Upper lobe of left lung (tissue), 6 donors: ENCODE results near the gene PRKAG2. TPM values are rescaled to one million over a fixed set of nuclear protein-coding genes. Genes with fewer than 3 reads are reported as not detected.
"Not testable (repeated sequence)": the region's sequence is repeated elsewhere in the genome, so short reads cannot be mapped to it uniquely, and the experiment has no call there.

ENCODE experiments used
- ATAC-seq, 2 donors: fragments of 200-7000 bp; cut with Tn5 transposase; one replicate each; pipeline ENCODE4 v1.9.1; 2022; ENCODE audit warnings: mild to moderate bottlenecking in 2 of 2, moderate library complexity in 2 of 2; ENCODE audit not compliant: low FRiP score in 2 of 2
- DNase-seq, 2 donors: peaks; one replicate each; pipeline ENCODE4 v3.0.0-alpha.2; 2019 to 2020
- H3K27ac ChIP-seq, 4 donors: fragments of 200-600 bp; sonication (generic); one replicate each; pipeline ENCODE4 v1.5.1; 2016 to 2019
- H3K27me3 ChIP-seq, 4 donors: fragments of 200-600 bp; sonication (generic); one replicate each; pipeline ENCODE4 v1.5.1; 2017 to 2019
- H3K36me3 ChIP-seq, 4 donors: fragments of 200-600 bp; sonication (generic); one replicate each; pipeline ENCODE4 v1.5.1; 2016 to 2019
- H3K4me1 ChIP-seq, 4 donors: fragments of 200-600 bp; sonication (generic); one replicate each; pipeline ENCODE4 v1.5.1; 2018 to 2019
- H3K4me3 ChIP-seq, 4 donors: fragments of 200-600 bp; sonication (generic); one replicate each; pipeline ENCODE4 v1.5.1; 2017 to 2019; ENCODE audit warnings: mild to moderate bottlenecking in 2 of 4, moderate library complexity in 1 of 4
- H3K9me3 ChIP-seq, 4 donors: fragments of 200-600 bp; sonication (generic); one replicate each; pipeline ENCODE4 v1.5.1; 2018 to 2019
- CTCF ChIP-seq, 6 experiments: fragments of 450-650 bp in 4 of 6; fragments of 200-600 bp in 2 of 6; sonication (generic) in 2 of 6; IDR thresholded peaks; one replicate each; pipeline ENCODE4 v1.5.1; 2016 to 2019; ENCODE audit warnings: antibody characterized with exemption in 6 of 6
- EP300 ChIP-seq, 4 donors: sonication (generic); formaldehyde crosslinking; IDR thresholded peaks; one replicate each; pipeline ENCODE4 v1.5.1; 2017; ENCODE audit warnings: antibody characterized with exemption in 4 of 4, control low read depth in 2 of 4
- POLR2A ChIP-seq, 4 donors: fragments of 450-650 bp; IDR thresholded peaks; one replicate each; pipeline ENCODE4 v1.5.1; 2016 to 2017; ENCODE audit warnings: antibody characterized with exemption in 4 of 4, mild to moderate bottlenecking in 2 of 4
- POLR2AphosphoS5 ChIP-seq, 2 donors: sonication (generic); formaldehyde crosslinking; IDR thresholded peaks; one replicate each; pipeline ENCODE4 v1.5.1; 2017; ENCODE audit warnings: antibody characterized with exemption in 2 of 2
- WGBS, 2 donors: methylation state at CpG; one replicate each; pipeline ENCODE4 v1.1.5; 2017 to 2018; 5-methylcytosine and 5-hydroxymethylcytosine counted together
- total RNA-seq, 6 donors: library from RNA; depleted of rRNA in 4 of 6; stranded (reverse); fragments of >200 nt in 4 of 6; gene quantifications; one replicate each; pipeline versions ENCODE4 v1.1.0 to v1.2.1, GENCODE V29; 2016 to 2021
- donor health status: DM: no; HTN: no; CAD: no; lungs with moderate emphysema.
- donor health status: DM: no; HTN: yes; CAD: no; lungs with severe emphysema.

Gene PRKAG2
- total RNA-seq, 6 donors from 2014 or later, result 20.6 to 68.1 (median 29.6) TPM

DNA sequence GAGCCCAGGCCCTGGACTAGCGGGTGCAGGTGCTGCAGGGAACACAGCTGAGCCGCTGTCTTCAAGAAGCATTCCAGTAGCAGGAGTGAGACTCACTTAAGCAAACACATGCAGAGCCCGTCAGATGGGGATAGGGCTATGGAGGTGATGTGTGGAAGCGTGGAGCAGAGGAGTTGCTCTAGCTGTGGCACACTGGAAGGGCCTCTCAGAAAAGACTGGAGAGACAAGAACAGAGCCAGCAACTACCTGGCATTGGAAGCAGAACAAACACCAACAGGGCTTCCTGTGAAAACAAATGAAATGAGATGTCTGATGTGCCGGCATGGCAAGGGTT, 41.6 kb upstream of the PRKAG2 start:
- no peak overlapping the region for H3K4me3 ChIP-seq
- no peaks in the 10 kb centered on the region for H3K27me3 ChIP-seq
- DNase-seq (no peak), ATAC-seq (no peak)
- peaks cover 14 to 28% (median 21%) of the 10 kb centered on the region in 4 donors for H3K4me1 ChIP-seq
- H3K36me3 ChIP-seq, result no peaks in the 10 kb centered on the region
- 62 to 80% methylated on average over 5 of the region's 5 CpGs for WGBS, 2 donors
- peaks cover 0 to 10% (median 3%) of the 10 kb centered on the region in 4 donors for H3K9me3 ChIP-seq
- TF ChIP-seq POLR2A (IDR thresholded peaks at IDR 0.05), result no peak
- no peak for TF ChIP-seq EP300 (IDR thresholded peaks at IDR 0.05)
- TF ChIP-seq POLR2AphosphoS5 (IDR thresholded peaks at IDR 0.05), result no peak
- no peak for TF ChIP-seq CTCF (IDR thresholded peaks at IDR 0.05)
- peak overlapping the region in 3 of 4 donors; percentile 15 to 82 (median 52) for H3K27ac ChIP-seq

DNA sequence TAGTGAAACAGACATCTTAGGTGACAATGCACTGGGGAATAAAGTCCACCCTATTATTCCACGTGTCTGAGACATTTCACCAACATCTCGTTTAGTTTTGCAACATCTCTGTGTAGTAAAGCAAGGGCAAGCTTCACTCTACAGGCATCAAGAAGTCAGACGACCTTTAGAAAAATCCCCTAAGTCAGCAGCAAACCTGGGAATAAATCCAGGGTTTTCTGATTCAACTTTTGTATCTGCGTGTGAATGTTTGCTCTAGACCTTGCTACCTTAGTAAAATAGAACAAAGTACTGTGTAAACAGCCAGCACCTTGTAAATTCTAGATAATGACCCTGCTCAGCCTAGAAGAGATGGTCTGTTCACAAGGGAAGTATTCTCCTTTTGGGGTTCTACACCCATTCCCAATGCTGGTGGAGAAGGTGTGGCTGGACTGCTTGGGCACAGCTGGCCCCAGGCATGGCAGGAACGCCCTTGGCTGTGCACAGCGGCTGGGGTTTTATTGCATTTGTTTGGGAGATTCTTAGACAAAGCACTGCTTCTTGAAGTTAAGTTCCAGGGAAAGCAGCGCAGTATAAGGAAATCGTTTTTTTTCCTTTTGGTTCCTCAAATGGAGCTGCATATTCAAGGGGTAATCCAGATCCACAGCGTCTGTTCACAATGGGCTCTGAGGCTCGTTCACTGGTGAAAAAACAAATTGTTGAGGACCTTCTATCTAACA, 41.0 kb upstream of the PRKAG2 start:
- no peak overlapping the region for H3K4me3 ChIP-seq
- H3K27ac ChIP-seq, result peak overlapping the region in 3 of 4 donors; percentile 15 to 82 (median 52)
- ATAC-seq (peak in 1 of 2 donors; percentile 67), DNase-seq (peak in 1 of 2 donors; percentile 46)
- peaks cover 14 to 24% (median 17%) of the 10 kb centered on the region in 4 donors for H3K4me1 ChIP-seq
- no peaks in the 10 kb centered on the region for H3K36me3 ChIP-seq
- no peaks in the 10 kb centered on the region for H3K27me3 ChIP-seq
- TF ChIP-seq POLR2A (IDR thresholded peaks at IDR 0.05) (peak in 1 of 4 donors; percentile 27), CTCF (IDR thresholded peaks at IDR 0.05) (no peak), EP300 (IDR thresholded peaks at IDR 0.05) (no peak), POLR2AphosphoS5 (IDR thresholded peaks at IDR 0.05) (peak in 1 of 2 donors; percentile 33)
- H3K9me3 ChIP-seq, result peaks cover 0 to 11% (median 3%) of the 10 kb centered on the region in 4 donors
- 38 to 39% methylated on average over 8 to 10 of the region's 10 CpGs for WGBS, 2 donors

GRCh38 chr7:151914051-151914450, 37.1 kb upstream of the PRKAG2 start:
- DNase-seq (no peak), ATAC-seq (no peak)
- Histone ChIP-seq H3K27ac (no peak overlapping the region), H3K27me3 (no peaks in the 10 kb centered on the region), H3K4me3 (no peak overlapping the region), H3K4me1 (peaks cover 9 to 17% (median 15%) of the 10 kb centered on the region in 4 donors), H3K9me3 (peaks cover 0 to 11% (median 3%) of the 10 kb centered on the region in 4 donors), H3K36me3 (no peaks in the 10 kb centered on the region)
- WGBS, 2 donors, result 97% methylated on average over 1 of the region's 1 CpG
- TF ChIP-seq CTCF (IDR thresholded peaks at IDR 0.05) (no peak), POLR2A (IDR thresholded peaks at IDR 0.05) (no peak), POLR2AphosphoS5 (IDR thresholded peaks at IDR 0.05) (no peak), EP300 (IDR thresholded peaks at IDR 0.05) (no peak)

- H3K4me1 ChIP-seq, H3K4me3 ChIP-seq, DNase-seq, H3K27me3 ChIP-seq, ATAC-seq, H3K27ac ChIP-seq, H3K36me3 ChIP-seq: not testable (repeated sequence)
- H3K9me3 ChIP-seq, result peaks cover 0 to 11% (median 3%) of the 10 kb centered on the region in 4 donors
- WGBS, 2 donors, result 69 to 76% methylated on average over 3 of the region's 3 CpGs
Observed at GRCh38 chr7:151910655-151911054, 33.7 kb upstream of the PRKAG2 start.

DNA sequence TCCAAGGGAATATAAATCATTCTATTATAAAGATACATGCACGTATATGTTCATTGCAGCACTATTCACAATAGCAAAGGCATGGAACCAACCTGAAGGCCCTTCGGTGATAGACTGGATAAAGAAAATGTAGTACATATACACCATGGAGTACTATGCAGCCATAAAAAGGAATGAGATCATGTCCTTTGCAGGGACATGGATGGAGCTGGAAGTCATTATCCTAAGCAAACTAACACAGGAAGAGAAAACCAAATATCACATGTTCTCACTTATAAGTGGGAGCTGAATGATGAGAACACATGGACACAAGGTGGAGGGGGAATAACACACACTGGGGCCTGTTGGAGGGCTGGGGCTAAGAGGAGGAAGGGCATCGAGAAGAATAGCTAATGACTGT, 30.2 kb upstream of the PRKAG2 start:
- not testable (repeated sequence) for H3K27ac ChIP-seq, H3K36me3 ChIP-seq, H3K4me1 ChIP-seq, DNase-seq, H3K4me3 ChIP-seq, ATAC-seq, H3K27me3 ChIP-seq, H3K9me3 ChIP-seq
- 75 to 84% methylated on average over 3 of the region's 3 CpGs for WGBS, 2 donors

DNA sequence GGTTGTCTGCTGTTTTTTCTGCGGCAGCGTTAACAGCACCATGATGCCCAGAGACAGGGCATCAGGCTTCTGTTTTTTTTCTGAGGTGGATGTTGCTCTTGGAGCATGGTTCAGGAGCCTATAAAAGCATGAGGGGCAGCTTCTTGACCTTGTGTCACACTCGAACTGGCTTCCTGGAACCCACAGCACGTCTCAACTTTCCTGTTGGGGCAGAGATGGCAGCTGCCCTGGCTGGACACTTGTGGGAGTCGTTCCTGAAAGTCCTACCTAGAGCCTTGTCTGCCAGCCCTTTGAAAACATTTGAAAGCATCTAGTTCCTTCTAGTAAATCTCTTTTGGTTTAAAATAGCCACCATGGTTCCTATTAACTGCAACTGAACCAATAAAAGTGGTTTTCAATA, 28.9 kb upstream of the PRKAG2 start:
- DNase-seq (no peak), ATAC-seq (no peak)
- Histone ChIP-seq H3K4me3 (no peak overlapping the region), H3K36me3 (no peaks in the 10 kb centered on the region), H3K27ac (no peak overlapping the region), H3K9me3 (no peaks in the 10 kb centered on the region), H3K4me1 (no peaks in the 10 kb centered on the region), H3K27me3 (no peaks in the 10 kb centered on the region)
- WGBS, 2 donors, result 40 to 48% methylated on average over 5 of the region's 5 CpGs
- no peak for TF ChIP-seq CTCF (IDR thresholded peaks at IDR 0.05)
- TF ChIP-seq EP300 (IDR thresholded peaks at IDR 0.05), result no peak
- no peak for TF ChIP-seq POLR2AphosphoS5 (IDR thresholded peaks at IDR 0.05)
- TF ChIP-seq POLR2A (IDR thresholded peaks at IDR 0.05), result no peak
